ENCODE results near the gene SLC22A31. TPM values are rescaled to one million over a fixed set of nuclear protein-coding genes. Genes with fewer than 3 reads are reported as not detected.

SLC22A31 gene
- total RNA-seq, 6 experiments from 2014 or later = 0.19 to 19.3 (median 6.8) TPM; not detected in 2

GRCh38 chr16:89210904-89211515 is 10.7 kb upstream of the SLC22A31 start:
- ATAC-seq (no peak), DNase-seq (no peak)
- TF ChIP-seq, protein P1, sequence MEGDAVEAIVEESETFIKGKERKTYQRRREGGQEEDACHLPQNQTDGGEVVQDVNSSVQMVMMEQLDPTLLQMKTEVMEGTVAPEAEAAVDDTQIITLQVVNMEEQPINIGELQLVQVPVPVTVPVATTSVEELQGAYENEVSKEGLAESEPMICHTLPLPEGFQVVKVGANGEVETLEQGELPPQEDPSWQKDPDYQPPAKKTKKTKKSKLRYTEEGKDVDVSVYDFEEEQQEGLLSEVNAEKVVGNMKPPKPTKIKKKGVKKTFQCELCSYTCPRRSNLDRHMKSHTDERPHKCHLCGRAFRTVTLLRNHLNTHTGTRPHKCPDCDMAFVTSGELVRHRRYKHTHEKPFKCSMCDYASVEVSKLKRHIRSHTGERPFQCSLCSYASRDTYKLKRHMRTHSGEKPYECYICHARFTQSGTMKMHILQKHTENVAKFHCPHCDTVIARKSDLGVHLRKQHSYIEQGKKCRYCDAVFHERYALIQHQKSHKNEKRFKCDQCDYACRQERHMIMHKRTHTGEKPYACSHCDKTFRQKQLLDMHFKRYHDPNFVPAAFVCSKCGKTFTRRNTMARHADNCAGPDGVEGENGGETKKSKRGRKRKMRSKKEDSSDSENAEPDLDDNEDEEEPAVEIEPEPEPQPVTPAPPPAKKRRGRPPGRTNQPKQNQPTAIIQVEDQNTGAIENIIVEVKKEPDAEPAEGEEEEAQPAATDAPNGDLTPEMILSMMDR (IDR thresholded peaks at IDR 0.05) = no peak
- no peak for TF ChIP-seq POLR2A (IDR thresholded peaks at IDR 0.05)
- 76% methylated on average over 6 of the region's 15 CpGs for WGBS (ENCODE audit: insufficient coverage, low coverage, low lambda C conversion rate, missing lambda C conversion rate)
- H3K9me3 ChIP-seq = no peaks in the 10 kb centered on the region
- peaks cover 0 to 4% (median 2%) of the 10 kb centered on the region in 4 donors for H3K4me1 ChIP-seq
- no peaks in the 10 kb centered on the region for H3K27me3 ChIP-seq
- H3K4me3 ChIP-seq = no peak overlapping the region
- intact Hi-C loops (cut with DNase I) = no loop called here
- no peak overlapping the region for H3K27ac ChIP-seq
- no peaks in the 10 kb centered on the region for H3K36me3 ChIP-seq

DNA sequence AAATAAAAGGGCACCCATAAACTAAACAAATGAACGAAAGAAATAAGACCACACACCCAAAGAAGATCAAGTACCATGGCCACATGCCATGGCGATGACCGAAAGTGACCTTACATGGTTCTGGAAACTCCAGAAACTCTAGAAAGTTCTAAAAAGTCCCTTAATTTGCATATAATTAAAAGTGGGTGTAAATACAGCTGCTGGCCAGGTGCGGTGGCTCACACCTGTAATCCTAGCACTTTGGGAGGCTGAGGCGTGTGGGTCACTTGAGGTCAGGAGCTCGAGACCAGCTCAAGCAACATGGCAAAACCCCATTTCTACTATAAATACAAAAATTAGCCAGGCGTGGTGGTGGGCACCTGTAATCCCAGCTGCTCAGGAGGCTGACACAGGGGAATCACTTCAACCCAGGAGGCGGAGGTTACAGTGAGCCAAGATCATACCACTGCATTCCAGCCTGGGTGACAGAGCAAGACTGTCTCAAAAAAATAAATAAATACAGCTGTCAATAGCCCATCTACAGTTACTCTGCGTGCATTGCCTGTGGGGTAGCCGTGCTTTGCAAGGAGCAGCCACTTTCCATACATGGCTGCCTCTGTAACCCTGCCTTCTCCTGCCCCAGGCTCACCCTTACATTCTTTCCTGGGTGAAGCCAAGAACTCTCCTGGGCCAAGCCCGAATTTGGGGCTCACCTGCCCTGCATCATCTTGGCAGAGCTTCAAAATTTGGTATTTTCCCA is 10.0 kb upstream of the SLC22A31 start:
- DNase-seq (no peak), ATAC-seq (no peak)
- Histone ChIP-seq H3K27me3 (no peaks in the 10 kb centered on the region), H3K27ac (no peak overlapping the region), H3K9me3 (no peaks in the 10 kb centered on the region), H3K4me3 (no peak overlapping the region), H3K36me3 (no peaks in the 10 kb centered on the region), H3K4me1 (no peaks in the 10 kb centered on the region)
- TF ChIP-seq, protein P1 (IDR thresholded peaks at IDR 0.05) = no peak
- no peak for TF ChIP-seq POLR2A (IDR thresholded peaks at IDR 0.05)
- 72% methylated on average over 9 of the region's 11 CpGs for WGBS (ENCODE audit: insufficient coverage, low coverage, low lambda C conversion rate, missing lambda C conversion rate)
- intact Hi-C loops (cut with DNase I) = no loop called here

DNA sequence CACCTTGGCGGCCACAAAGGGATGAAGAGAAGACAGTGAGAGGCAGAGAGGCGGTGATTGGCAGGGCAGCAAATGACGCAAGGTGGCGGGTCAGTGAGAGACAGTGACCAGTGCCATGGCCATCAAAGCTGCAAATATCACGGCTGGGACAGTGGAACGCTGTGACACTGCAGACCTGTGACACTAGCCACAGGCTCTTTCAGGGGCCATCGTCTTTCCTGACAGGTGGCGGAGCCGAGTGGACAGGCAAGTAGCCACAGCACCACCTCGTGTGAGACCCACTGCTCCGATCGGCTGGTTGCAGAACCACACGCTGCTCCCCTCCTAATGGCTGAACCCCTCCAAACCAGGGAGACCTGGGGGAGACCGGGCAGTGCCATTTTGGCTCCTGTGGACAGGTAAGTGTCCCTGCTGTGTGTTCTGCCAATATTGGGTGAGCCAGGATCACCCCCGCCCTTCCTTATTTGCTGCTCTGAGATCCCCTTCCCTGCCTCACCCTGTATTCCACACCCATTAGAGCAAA is 9.2 kb upstream of the SLC22A31 start:
- WGBS (ENCODE audit: insufficient coverage, low coverage, low lambda C conversion rate, missing lambda C conversion rate) = 80% methylated on average over 1 of the region's 15 CpGs
- H3K27ac ChIP-seq = no peak overlapping the region
- H3K9me3 ChIP-seq = no peaks in the 10 kb centered on the region
- no peaks in the 10 kb centered on the region for H3K4me1 ChIP-seq
- H3K27me3 ChIP-seq = no peaks in the 10 kb centered on the region
- DNase-seq (no peak), ATAC-seq (no peak)
- H3K36me3 ChIP-seq = no peaks in the 10 kb centered on the region
- TF ChIP-seq POLR2A (IDR thresholded peaks at IDR 0.05) = no peak
- TF ChIP-seq, protein P1 (IDR thresholded peaks at IDR 0.05) = no peak
- no peak overlapping the region for H3K4me3 ChIP-seq
- intact Hi-C loops (cut with DNase I) = no loop called here

DNA sequence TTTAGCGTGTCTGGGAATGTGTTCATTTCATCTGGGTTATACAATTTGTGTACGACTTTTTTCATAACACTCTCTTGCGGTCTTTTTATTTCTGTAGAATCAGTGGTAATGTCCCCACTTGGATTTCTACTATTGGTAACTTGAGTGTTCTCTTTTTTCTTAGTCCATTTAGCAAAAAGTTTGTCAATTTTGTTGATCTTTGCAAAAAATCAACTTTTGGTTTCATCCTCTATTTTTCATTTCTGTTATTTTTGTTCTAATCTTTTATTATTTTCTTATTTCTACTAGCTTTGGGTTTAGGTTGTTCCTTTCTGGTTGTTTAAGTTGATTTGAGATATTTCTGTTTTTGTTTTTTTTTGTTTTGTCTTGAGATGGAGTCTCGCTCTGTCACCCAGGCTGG is 7.7 kb upstream of the SLC22A31 start:
- TF ChIP-seq POLR2A (IDR thresholded peaks at IDR 0.05) = no peak
- TF ChIP-seq, protein P1 (IDR thresholded peaks at IDR 0.05) = no peak
- Histone ChIP-seq H3K4me1 (no peaks in the 10 kb centered on the region), H3K27me3 (peaks cover 0 to 5% of the 10 kb centered on the region in 2 donors), H3K27ac (no peak overlapping the region), H3K9me3 (no peaks in the 10 kb centered on the region), H3K36me3 (no peaks in the 10 kb centered on the region), H3K4me3 (no peak overlapping the region)
- intact Hi-C loops (cut with DNase I) = no loop called here
- WGBS (ENCODE audit: insufficient coverage, low coverage, low lambda C conversion rate, missing lambda C conversion rate) = 75% methylated on average over 4 of the region's 4 CpGs
- DNase-seq = no peak
- no peak for ATAC-seq

All from right lobe of liver (tissue), 6 donors.